ENCODE measurements around the gene EYA3. TPM values are rescaled to one million over a fixed set of nuclear protein-coding genes. Genes with fewer than 3 reads are reported as not detected.

The EYA3 gene
- total RNA-seq, 1 donor from 2014 or later, result 22.1 TPM

DNA sequence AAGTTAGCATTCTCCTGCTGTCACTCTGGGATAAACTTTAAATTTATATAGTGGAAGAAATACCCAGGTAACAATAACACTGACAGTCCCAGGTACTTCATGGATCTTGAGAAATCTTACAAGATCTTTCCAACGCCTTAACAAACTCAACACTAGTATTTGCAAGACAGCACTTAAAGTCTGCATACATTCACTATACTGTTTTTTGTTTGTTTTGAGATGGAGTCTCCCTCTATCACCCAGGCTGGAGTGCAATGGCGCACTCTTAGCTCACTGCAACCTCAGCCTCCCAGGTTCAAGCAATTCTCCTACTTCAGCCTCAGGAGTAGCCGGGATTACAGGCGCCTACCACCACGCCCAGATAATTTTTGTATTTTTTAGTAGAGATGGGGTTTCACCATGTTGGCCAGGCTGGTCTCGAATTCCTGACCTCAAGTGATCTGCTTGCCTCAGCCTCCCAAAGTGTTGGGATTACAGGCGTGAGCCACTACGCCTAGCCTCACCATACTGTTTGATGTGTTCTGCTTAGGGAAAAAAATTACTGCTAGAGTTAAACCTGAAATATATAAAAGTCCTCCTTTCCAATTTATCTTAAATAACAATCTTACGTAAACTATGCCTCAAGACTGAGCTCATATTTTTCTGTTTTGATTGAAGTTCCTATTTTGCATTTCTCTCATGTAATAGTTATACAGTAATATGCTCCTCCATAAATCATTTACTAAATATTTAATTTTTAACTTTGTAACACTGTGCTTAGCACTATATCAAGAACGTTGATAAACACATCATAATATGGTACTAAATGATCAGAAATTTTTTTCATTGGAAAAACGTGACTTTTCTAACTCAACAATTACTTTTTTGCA lies 17.5 kb downstream of the EYA3 start:
- no peak overlapping the region for H3K4me3 Mint-ChIP-seq (ENCODE audit: unreplicated experiment)

DNA sequence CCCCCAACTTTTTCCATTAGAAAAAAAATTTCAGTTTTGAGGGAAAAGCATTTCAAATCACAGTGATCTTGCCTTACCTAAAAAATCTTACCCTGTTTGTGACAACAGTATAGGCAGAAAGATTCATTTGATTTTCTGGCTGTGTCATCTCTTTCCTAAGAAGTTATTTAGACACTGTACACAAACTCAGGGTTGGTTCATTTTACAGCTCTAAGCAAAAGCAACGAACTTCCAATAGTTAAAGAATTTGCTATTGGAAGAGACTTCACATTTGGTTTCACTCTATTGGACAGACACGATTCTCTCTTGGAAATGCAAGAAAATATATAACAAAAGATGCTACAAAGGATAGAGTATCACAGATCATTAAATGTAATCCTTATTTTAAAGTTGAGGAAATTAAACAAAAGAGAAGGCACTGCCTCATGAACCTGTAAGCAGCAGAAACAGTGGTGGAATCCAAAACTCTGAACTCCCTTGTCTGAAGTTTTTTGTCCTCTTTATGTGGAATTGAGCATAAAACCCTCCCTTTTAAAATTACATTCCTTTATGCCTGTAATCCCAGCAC lies 20.8 kb downstream of the EYA3 start:
- DNase-seq (ENCODE audit: low read depth), result peak; percentile 22
- TF ChIP-seq, protein P1, sequence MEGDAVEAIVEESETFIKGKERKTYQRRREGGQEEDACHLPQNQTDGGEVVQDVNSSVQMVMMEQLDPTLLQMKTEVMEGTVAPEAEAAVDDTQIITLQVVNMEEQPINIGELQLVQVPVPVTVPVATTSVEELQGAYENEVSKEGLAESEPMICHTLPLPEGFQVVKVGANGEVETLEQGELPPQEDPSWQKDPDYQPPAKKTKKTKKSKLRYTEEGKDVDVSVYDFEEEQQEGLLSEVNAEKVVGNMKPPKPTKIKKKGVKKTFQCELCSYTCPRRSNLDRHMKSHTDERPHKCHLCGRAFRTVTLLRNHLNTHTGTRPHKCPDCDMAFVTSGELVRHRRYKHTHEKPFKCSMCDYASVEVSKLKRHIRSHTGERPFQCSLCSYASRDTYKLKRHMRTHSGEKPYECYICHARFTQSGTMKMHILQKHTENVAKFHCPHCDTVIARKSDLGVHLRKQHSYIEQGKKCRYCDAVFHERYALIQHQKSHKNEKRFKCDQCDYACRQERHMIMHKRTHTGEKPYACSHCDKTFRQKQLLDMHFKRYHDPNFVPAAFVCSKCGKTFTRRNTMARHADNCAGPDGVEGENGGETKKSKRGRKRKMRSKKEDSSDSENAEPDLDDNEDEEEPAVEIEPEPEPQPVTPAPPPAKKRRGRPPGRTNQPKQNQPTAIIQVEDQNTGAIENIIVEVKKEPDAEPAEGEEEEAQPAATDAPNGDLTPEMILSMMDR (IDR thresholded peaks at IDR 0.05; ENCODE audit: insufficient read depth, low read depth, low read length), result no peak
- TF ChIP-seq EZH2 (IDR thresholded peaks at IDR 0.05; ENCODE audit: insufficient read depth, low read length), result no peak
- H3K79me2 ChIP-seq (ENCODE audit: insufficient read depth, low read length), result peaks cover 76% of the 10 kb centered on the region
- FAIRE-seq, result no peak
- Mint-ChIP-seq H3K27me3 (ENCODE audit: low read depth, unreplicated experiment) (no peaks in the 10 kb centered on the region), H3K36me3 (ENCODE audit: low read depth, unreplicated experiment) (peaks cover 2% of the 10 kb centered on the region), H3K9me3 (ENCODE audit: unreplicated experiment) (no peaks in the 10 kb centered on the region), H3K27ac (ENCODE audit: unreplicated experiment) (peak overlapping the region; percentile 41), H3K4me1 (ENCODE audit: low read depth, unreplicated experiment) (peaks cover 22% of the 10 kb centered on the region), H3K4me3 (ENCODE audit: unreplicated experiment) (peak overlapping the region; percentile 23)
- H2AFZ ChIP-seq (ENCODE audit: low read depth, low read length), result no peak overlapping the region
- H3K4me2 ChIP-seq (ENCODE audit: low read length), result no peak overlapping the region
- no peak overlapping the region for H3K4me3 ChIP-seq (ENCODE audit: insufficient read depth, low read depth, low read length)
- no peak overlapping the region for H3K27ac ChIP-seq (ENCODE audit: low read depth, low read length)
- H3K9ac ChIP-seq (ENCODE audit: low read length), result no peak overlapping the region
- no peaks in the 10 kb centered on the region for H3K27me3 ChIP-seq (ENCODE audit: insufficient read depth, low read length)
- no peaks in the 10 kb centered on the region for H3K36me3 ChIP-seq (ENCODE audit: insufficient read depth, low read length)
- peaks cover 19% of the 10 kb centered on the region for H3K4me1 ChIP-seq (ENCODE audit: insufficient read depth, low read length)
- no peaks in the 10 kb centered on the region for H4K20me1 ChIP-seq (ENCODE audit: insufficient read depth, low read length)
- no peaks in the 10 kb centered on the region for H3K9me3 ChIP-seq (ENCODE audit: insufficient read depth, low read depth, low read length)

More for the DNA sequence above, 17.5 kb downstream of the EYA3 start:
- H3K27me3 ChIP-seq (ENCODE audit: insufficient read depth, low read length), result no peaks in the 10 kb centered on the region
- Mint-ChIP-seq H3K9me3 (ENCODE audit: unreplicated experiment) (no peaks in the 10 kb centered on the region), H3K27me3 (ENCODE audit: low read depth, unreplicated experiment) (no peaks in the 10 kb centered on the region), H3K4me1 (ENCODE audit: low read depth, unreplicated experiment) (peaks cover 26% of the 10 kb centered on the region), H3K36me3 (ENCODE audit: low read depth, unreplicated experiment) (no peaks in the 10 kb centered on the region), H3K27ac (ENCODE audit: unreplicated experiment) (no peak overlapping the region)
- H3K4me3 ChIP-seq (ENCODE audit: insufficient read depth, low read depth, low read length), result no peak overlapping the region
- H3K36me3 ChIP-seq (ENCODE audit: insufficient read depth, low read length), result no peaks in the 10 kb centered on the region
- no peak overlapping the region for H2AFZ ChIP-seq (ENCODE audit: low read depth, low read length)
- H3K9ac ChIP-seq (ENCODE audit: low read length), result no peak overlapping the region
- H4K20me1 ChIP-seq (ENCODE audit: insufficient read depth, low read length), result peaks cover 12% of the 10 kb centered on the region
- H3K4me1 ChIP-seq (ENCODE audit: insufficient read depth, low read length), result peaks cover 11% of the 10 kb centered on the region
- no peak for TF ChIP-seq EZH2 (IDR thresholded peaks at IDR 0.05; ENCODE audit: insufficient read depth, low read length)
- TF ChIP-seq, protein P1 (IDR thresholded peaks at IDR 0.05; ENCODE audit: insufficient read depth, low read depth, low read length), result no peak
- peaks cover 85% of the 10 kb centered on the region for H3K79me2 ChIP-seq (ENCODE audit: insufficient read depth, low read length)
- no peaks in the 10 kb centered on the region for H3K9me3 ChIP-seq (ENCODE audit: insufficient read depth, low read depth, low read length)
- no peak overlapping the region for H3K27ac ChIP-seq (ENCODE audit: low read depth, low read length)
- H3K4me2 ChIP-seq (ENCODE audit: low read length), result no peak overlapping the region
- FAIRE-seq (no peak), DNase-seq (ENCODE audit: low read depth) (no peak)
